Cardiac muscle cell (in vitro differentiated cells and primary cell): Measurements from ENCODE around the gene SPEM3. TPM values are rescaled to one million over a fixed set of nuclear protein-coding genes. Genes with fewer than 3 reads are reported as not detected.
"Not testable (repeated sequence)": the region's sequence is repeated elsewhere in the genome, so short reads cannot be mapped to it uniquely, and the experiment has no call there.

Source experiments
- DNase-seq, 2 donors: peaks; one replicate each; pipeline versions ENCODE4 v3.0.0 to v3.0.0-alpha.2; 2010 to 2017; ENCODE audit warnings: low read depth in 1 of 2, low spot score in 1 of 2
- H3K27ac ChIP-seq: fragments of 200-600 bp; sonication (generic); 2 replicates; pipeline ENCODE4 v1.5.1; 2016
- H3K27me3 ChIP-seq: fragments of 200-600 bp; sonication (generic); 2 replicates; pipeline ENCODE4 v1.6.0; 2016; ENCODE audit warnings: control low read depth
- H3K36me3 ChIP-seq: fragments of 200-600 bp; sonication (generic); 2 replicates; pipeline ENCODE4 v1.5.1; 2016; ENCODE audit warnings: control low read depth
- H3K4me1 ChIP-seq: fragments of 200-600 bp; sonication (generic); 2 replicates; pipeline ENCODE4 v1.8.1; 2017; ENCODE audit warnings: low read depth, mild to moderate bottlenecking, mixed run types
- H3K4me3 ChIP-seq: fragments of 200-600 bp; sonication (generic); 2 replicates; pipeline ENCODE4 v1.5.1; 2016; ENCODE audit warnings: mild to moderate bottlenecking
- H3K9me3 ChIP-seq: fragments of 200-600 bp; sonication (generic); 2 replicates; pipeline ENCODE4 v1.5.1; 2017; ENCODE audit warnings: low read depth, mild to moderate bottlenecking, control low read depth
- polyA plus RNA-seq: library from polyadenylated mRNA; unstranded; fragments of >200 nt; fragmentation: Nextera tagmentation; extraction: Ambion mirVana; gene quantifications from 2 replicates; pipeline ENCODE4 v1.2.1, GENCODE V29; 2016
- total RNA-seq: library from RNA; depleted of rRNA; stranded (reverse); fragments of >200 nt; gene quantifications from 2 replicates; pipeline ENCODE4 v1.2.3, GENCODE V29; 2016
- TF ChIP-seq, protein P1 (sequence below): IDR thresholded peaks from 2 replicates; pipeline ENCODE4 v1.5.1; 2012; ENCODE audit warnings: low read depth, mild to moderate bottlenecking, low read length

The SPEM3 gene
- total and polyA plus RNA-seq, 2 experiments from 2014 or later, result not detected

DNA sequence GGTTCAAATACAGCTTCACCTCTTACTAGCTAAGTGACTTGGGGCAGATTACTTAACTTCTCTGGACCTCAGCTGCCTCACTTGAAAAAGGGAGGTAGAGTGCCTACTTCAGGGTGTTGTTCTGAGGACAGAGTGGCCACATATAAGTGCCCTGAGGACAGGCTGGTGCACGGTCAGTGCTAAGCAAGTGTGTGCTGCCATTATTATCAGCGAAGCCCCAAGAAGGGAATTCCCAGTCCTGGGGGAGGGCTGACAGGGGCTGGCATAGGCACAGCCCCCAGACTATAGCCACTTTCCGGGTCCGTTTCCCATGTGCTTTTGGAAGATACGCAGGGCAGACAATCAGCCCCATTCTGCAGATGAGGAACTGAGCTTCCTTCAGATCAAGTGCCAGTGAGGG, 48.3 kb downstream of the SPEM3 start:
- H3K27me3 ChIP-seq, result no peaks in the 10 kb centered on the region
- TF ChIP-seq, protein P1, sequence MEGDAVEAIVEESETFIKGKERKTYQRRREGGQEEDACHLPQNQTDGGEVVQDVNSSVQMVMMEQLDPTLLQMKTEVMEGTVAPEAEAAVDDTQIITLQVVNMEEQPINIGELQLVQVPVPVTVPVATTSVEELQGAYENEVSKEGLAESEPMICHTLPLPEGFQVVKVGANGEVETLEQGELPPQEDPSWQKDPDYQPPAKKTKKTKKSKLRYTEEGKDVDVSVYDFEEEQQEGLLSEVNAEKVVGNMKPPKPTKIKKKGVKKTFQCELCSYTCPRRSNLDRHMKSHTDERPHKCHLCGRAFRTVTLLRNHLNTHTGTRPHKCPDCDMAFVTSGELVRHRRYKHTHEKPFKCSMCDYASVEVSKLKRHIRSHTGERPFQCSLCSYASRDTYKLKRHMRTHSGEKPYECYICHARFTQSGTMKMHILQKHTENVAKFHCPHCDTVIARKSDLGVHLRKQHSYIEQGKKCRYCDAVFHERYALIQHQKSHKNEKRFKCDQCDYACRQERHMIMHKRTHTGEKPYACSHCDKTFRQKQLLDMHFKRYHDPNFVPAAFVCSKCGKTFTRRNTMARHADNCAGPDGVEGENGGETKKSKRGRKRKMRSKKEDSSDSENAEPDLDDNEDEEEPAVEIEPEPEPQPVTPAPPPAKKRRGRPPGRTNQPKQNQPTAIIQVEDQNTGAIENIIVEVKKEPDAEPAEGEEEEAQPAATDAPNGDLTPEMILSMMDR, result no peak
- H3K9me3 ChIP-seq, result no peaks in the 10 kb centered on the region
- H3K4me3 ChIP-seq, result no peak overlapping the region
- peak overlapping the region; percentile 95 for H3K27ac ChIP-seq
- peaks cover 33% of the 10 kb centered on the region for H3K4me1 ChIP-seq
- no peaks in the 10 kb centered on the region for H3K36me3 ChIP-seq
- no peak for DNase-seq

DNA sequence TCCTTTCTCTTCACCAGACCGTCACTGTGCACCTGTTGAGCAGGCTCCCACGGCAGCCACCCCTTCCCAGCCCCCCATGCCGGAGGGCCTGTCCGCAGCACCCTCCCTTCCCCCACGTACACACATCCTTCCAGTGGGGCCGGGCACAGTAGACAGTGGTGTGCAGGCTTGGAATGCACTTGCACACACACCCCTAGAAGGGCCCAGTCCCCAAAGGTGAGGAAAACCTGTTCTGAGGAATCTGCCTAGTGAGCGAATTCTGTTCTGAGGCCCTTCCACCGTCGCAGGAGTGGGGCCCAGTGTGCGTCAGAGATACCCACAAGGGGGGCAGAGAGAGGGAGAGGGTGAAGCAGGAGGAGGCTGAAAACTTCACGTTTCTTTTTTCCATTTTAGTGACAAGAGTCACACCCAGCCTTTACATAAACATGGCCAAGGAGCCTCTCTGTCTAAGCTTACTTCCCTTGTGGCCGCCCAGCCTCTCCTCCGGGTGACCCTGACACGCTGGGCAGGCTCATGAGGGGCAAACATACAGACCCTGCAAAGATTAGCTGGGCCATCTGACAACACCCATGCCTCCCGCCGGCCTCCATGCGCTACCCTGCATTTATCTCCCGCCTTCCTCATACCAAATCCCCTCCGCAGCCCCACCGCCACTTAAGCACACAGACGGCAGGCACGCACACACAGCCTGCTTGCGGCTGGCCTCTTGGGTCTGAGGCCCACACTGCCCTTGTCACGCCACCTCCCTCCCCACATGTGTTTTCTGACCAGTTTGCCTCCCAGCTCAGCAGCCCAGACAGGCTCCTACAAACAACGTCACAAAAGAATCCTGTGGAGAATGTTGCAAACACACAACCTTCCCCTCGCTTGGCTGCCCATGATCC, 49.0 kb downstream of the SPEM3 start:
- peak overlapping the region; percentile 95 for H3K27ac ChIP-seq
- no peaks in the 10 kb centered on the region for H3K9me3 ChIP-seq
- H3K4me3 ChIP-seq, result peak overlapping the region; percentile 69
- TF ChIP-seq, protein P1, result no peak
- DNase-seq, result peak; percentile 70 to 84
- no peaks in the 10 kb centered on the region for H3K36me3 ChIP-seq
- no peaks in the 10 kb centered on the region for H3K27me3 ChIP-seq
- H3K4me1 ChIP-seq, result peaks cover 33% of the 10 kb centered on the region

DNA sequence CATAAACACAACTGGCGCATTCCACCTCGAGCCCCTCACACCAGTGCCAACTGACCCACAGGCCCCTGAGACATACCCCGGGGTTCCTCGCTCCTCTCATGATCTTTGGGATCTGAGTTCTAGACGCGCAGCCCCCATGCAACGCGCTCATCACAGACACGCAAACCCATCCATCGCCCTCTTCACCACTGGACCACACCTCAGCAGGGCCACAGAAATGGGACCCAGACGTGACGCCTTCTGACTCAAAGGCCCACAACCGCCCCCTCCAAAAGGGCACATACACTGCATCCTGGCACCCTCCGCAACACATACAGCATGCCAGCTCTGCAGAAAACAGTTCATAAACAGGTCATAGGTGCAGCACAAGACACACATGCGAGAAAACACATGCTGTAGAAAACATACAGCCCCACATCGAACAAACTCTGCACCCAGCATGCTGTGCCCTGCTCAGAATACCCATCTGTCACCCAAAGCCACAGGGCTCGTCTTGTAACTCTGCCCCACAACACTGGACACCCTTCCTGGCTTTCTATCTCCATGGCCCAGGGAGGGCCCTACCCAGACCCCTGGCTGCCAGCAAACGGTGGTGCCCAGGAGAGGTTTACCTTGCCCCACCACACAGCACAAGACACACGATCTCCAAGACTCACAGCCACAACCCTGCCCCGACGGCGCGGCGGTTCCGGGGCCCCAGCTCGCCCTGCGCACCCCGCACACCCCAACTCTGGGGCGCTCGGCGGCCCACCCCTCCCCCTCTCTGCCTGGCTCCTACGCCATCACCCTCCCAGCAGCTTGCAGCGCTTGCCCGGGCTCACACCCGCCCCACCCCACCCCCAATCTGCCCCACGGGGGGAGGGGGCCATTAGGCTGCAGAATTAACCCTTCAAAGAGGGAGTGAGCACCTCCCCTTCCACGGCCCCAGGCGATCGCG, 49.9 kb downstream of the SPEM3 start:
- Histone ChIP-seq H3K36me3 (no peaks in the 10 kb centered on the region), H3K27me3 (no peaks in the 10 kb centered on the region)
- DNase-seq, result peak; percentile 33 to 43

DNA sequence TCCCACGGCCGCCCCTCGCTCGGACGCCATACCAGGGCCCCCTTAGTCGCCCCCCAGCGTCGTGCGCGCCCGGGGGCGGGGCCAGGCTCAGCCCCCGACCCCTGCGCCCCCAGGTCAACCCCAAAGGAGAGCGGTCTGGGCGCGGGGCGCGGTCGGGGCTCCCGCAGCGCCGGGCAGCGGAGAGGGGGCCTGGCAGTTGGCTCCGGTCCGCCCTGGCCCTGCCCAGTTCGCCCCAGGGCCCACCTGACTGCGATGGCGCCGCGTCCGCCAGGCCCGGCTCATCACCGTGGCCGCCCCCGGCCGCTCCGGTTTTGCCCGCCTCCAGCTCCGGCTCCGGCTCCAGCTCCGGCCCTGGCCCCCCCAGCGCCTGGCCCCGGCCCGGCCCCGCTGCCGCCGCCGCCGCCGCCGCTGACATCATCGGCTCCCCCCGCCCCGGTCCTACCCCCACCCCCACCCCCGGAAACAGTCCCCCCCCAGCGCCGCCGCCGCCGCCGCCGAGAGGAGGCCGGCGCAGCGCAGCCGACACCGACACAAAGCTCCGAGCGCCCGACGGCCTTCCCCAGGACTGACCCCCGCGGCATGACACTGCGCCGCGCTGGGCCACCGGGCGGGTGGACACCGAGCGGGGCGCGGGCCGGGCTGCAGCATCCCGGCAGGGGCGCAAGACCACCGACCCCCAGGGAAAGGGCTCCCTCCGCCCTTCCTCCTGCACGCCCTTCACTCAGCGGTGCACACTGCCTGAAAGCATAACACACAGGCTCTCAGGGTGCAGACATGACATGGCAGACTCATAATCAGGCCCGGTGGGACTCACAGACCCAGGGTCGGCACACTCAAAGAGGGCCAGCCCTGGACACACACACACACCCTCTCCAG, 50.8 kb downstream of the SPEM3 start, which contains the start of gene ZBTB4:
Gene ZBTB4 (minus strand): TSS at position 419 of the 876 bp plus-strand sequence. CDS start 12,830 bp downstream, outside the sequence.
- TF ChIP-seq, protein P1, result no peak
- no peaks in the 10 kb centered on the region for H3K36me3 ChIP-seq
- no peaks in the 10 kb centered on the region for H3K9me3 ChIP-seq
- peaks cover 37% of the 10 kb centered on the region for H3K4me1 ChIP-seq
- peak; percentile 49 to 66 for DNase-seq
- peak within 1 kb of the TSS; percentile 95 for H3K27ac ChIP-seq
- H3K4me3 ChIP-seq, result peak within 1 kb of the TSS; percentile 69
- H3K27me3 ChIP-seq, result no peaks in the 10 kb centered on the region

More for the DNA sequence above, 49.9 kb downstream of the SPEM3 start:
- Histone ChIP-seq H3K4me1 (peaks cover 37% of the 10 kb centered on the region), H3K27ac (peak overlapping the region; percentile 95), H3K9me3 (no peaks in the 10 kb centered on the region), H3K4me3 (peak overlapping the region; percentile 69)
- TF ChIP-seq, protein P1, result no peak

DNA sequence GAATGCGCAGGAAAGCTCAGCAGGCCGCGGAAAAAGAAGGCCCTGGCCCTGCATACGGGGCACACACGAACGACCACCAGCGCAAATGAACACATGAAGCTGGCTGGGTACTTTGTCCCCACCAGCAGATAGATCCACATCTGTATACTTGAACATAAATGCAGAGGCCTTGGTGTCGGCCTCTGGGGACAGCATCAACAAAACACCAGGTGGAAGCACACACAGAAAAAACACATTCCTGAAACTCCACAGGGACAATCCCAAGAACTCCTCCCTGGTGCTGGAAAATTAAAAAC, 51.4 kb downstream of the SPEM3 start:
- Histone ChIP-seq H3K4me3 (peak overlapping the region; percentile 69), H3K36me3 (no peaks in the 10 kb centered on the region), H3K4me1 (peaks cover 37% of the 10 kb centered on the region), H3K27ac (peak overlapping the region; percentile 95), H3K9me3 (no peaks in the 10 kb centered on the region), H3K27me3 (no peaks in the 10 kb centered on the region)
- TF ChIP-seq, protein P1, result no peak
- no peak for DNase-seq

DNA sequence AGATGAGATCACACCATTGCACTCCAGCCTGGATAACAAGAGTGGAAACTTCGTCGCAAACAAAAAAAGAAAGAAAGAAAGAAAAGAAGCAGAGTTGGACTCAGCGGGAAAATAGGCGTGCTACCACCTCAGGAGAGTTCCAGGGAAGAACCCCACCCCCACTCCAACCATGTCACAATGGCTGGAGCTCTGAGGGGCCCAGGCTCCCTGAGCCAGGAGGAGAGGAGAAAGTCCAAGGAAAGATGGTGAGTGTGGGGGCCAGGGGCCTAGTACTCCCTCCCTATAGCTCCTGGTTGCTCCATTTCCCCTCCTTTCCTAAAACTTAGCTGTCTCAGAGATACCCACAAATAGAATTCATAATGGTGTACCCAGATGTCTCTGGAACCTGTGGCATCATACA, 52.6 kb downstream of the SPEM3 start, which contains the start of gene SLC35G6:
Gene SLC35G6 (plus strand): TSS at position 172 of the 400 bp plus-strand sequence. CDS start 71 bp downstream, at position 243.
- H3K27ac ChIP-seq, result peak within 1 kb of the TSS; percentile 98
- not testable (repeated sequence) for DNase-seq, H3K27me3 ChIP-seq, H3K4me3 ChIP-seq, H3K36me3 ChIP-seq, H3K9me3 ChIP-seq
- peaks cover 36% of the 10 kb centered on the region for H3K4me1 ChIP-seq
